ENCODE measurements around the gene LRRC3.

DNA sequence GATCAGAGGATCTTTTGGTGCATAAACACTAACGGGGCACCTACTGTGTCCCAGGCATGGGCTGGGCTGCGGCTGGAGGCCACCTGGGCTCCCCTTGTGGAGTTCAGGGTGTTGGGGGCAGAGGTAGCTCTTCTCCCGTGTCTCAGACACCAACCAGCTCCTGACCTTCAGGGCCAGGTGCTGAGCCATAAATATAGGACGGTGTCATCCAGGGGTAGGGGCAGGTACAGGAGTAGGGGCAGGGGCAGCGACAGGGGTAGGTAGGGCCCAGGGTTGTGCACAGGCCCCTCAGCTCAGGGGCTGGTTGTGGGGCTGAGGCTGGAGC lies 18.0 kb upstream of the LRRC3 start:
- no peak for TF ChIP-seq ZFP3 (CRISPR knock-in tag; IDR thresholded peaks at IDR 0.05)
- TF ChIP-seq, protein P1, sequence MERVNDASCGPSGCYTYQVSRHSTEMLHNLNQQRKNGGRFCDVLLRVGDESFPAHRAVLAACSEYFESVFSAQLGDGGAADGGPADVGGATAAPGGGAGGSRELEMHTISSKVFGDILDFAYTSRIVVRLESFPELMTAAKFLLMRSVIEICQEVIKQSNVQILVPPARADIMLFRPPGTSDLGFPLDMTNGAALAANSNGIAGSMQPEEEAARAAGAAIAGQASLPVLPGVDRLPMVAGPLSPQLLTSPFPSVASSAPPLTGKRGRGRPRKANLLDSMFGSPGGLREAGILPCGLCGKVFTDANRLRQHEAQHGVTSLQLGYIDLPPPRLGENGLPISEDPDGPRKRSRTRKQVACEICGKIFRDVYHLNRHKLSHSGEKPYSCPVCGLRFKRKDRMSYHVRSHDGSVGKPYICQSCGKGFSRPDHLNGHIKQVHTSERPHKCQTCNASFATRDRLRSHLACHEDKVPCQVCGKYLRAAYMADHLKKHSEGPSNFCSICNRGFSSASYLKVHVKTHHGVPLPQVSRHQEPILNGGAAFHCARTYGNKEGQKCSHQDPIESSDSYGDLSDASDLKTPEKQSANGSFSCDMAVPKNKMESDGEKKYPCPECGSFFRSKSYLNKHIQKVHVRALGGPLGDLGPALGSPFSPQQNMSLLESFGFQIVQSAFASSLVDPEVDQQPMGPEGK (CRISPR knock-in tag; IDR thresholded peaks at IDR 0.05; ENCODE audit: borderline replicate concordance), result no peak
- no peak for TF ChIP-seq RARB (CRISPR knock-in tag; IDR thresholded peaks at IDR 0.05)
